CD4-positive, alpha-beta T cell treated with Interferon gamma for 1 hour (primary cell): ENCODE data around the gene COA1.
A peak's percentile ranks its signal among the peaks of the same experiment; 100 is the strongest.
"Not testable (repeated sequence)": the region's sequence is repeated elsewhere in the genome, so short reads cannot be mapped to it uniquely, and the experiment has no call there.

ENCODE experiments used
- DNase-seq: peaks from one replicate; pipeline ENCODE4 v3.0.0-alpha.2; 2020

The COA1 gene, protein sequence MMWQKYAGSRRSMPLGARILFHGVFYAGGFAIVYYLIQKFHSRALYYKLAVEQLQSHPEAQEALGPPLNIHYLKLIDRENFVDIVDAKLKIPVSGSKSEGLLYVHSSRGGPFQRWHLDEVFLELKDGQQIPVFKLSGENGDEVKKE

DNA sequence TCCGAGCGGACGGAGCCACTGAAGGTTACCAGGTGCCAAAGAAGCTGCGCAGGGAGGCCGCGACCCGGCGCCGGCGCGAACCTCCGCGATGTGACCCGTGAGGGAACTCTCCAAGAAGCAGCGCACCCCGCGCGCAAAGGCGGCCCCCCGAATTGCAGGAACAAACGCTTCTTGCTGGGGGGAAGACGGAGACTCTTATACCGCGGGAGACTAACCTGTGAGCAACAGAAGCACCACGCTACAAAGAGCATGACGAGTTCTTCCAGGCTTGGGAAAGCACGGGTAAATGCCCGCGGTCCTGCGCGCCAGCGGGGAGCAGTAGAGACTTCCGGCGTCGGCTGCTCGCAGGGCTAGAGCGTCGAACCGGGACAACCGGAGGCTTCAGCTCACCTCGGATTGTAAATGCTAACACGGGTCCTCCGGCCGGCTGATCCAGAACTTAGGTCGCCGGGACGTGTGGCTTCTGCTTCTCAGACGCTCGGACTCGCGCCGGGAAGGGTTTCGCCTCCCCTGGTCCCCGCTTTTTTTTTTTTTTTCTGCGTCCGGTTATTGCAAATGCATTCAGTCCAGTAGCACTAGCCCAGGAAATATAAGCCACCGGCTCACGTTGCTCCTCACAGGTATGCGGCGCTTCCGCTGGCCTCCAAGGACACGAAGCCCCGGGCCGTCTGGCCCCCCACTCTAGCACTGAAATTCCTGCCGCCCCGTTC lies at the start of gene COA1:
COA1 (minus strand) TSS at position 310 of the 710 bp plus-strand sequence. CDS start 80,909 bp downstream, outside the sequence.
- DNase-seq: peak; percentile 82

DNA sequence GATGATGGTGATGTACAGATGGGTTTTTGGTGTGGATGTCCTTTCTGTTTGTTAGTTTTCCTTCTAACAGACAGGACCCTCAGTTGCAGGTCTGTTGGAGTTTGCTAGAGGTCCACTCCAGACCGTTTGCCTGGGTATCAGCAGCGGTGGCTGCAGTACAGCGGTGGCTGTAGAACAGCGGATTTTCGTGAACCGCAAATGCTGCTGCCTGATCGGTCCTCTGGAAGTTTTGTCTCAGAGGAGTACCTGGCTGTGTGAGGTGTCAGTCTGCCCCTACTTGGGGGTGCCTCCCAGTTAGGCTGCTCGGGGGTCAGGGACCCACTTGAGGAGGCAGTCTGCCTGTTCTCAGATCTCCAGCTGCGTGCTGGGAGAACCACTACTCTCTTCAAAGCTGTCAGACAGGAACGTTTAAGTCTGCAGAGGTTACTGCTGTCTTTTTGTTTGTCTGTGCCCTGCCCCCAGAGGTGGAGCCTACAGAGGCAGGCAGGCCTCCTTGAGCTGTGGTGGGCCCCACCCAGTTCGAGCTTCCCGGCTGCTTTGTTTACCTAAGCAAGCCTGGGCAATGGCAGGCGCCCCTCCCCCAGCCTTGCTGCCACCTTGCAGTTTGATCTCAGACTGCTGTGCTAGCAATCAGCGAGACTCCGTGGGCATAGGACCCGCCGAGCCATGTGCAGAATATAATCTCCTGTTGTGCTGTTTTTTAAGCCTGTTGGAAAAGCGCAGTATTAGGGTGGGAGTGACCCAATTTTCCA lies 49.1 kb upstream of the COA1 start:
- not testable (repeated sequence) for DNase-seq

DNA sequence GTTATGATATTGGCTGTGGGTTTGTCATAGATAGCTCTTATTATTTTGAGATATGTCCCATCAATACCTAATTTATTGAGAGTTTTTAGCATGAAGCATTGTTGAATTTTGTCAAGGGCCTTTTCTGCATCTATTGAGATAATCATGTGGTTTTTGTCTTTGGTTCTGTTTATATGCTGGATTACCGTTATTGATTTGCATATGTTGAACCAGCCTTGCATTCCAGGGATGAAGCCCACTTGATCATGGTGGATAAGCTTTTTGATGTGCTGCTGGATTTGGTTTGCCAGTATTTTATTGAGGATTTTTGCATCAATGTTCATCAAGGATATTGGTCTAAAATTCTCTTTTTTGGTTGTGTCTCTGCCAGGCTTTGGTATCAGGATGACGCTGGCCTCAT lies 45.9 kb upstream of the COA1 start:
- not testable (repeated sequence) for DNase-seq

DNA sequence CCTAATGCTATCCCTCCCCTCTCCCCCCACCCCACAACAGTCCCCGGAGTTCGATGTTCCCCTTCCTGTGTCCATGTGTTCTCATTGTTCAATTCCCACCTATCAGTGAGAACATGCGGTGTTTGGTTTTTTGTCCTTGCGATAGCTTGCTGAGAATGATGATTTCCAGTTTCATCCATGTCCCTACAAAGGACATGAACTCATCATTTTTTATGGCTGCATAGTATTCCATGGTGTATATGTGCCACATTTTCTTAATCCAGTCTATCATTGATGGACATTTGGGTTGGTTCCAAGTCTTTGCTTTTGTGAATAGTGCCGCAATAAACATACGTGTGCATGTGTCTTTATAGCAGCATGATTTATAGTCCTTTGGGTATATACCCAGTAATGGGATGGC lies 43.9 kb upstream of the COA1 start:
- DNase-seq: not testable (repeated sequence)

DNA sequence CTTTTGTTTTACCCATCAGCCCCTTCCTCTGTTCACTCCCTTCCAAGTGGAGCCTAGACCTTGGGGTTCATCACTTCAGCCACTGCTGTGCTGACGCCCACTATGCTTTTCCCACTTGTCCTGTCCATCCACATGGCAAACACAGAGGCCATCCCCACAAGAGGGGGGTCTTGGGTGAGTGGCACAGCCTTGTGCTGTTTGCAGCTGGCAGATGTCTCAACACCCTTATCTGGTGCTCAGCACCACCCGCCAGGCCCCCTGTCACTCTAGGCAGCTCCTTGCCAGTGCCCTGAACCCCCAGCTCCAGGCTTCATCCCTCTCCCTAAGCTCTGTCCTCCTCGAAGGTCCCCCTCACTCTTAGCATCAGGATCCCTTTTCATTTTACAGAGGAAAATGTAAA lies 42.2 kb upstream of the COA1 start:
- DNase-seq: no peak

DNA sequence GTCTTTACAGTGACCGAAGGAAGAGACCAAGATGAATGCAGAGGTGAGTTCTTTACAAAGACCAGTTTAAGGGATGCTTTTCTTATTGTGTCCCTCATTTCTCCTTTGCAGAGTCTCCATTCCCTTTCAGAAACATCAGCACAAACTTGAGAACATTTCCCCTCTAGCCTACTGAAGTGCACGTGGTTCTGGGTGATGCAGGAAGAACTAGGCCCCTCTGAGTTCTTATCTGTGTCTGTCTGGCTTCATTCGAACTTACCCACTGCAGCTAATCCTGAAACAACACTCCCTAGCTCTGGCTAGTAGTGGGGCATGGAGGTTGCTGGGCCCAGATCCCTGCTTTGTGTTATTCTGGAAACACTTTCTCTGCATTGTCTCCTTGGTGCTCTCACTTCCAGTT lies 41.8 kb upstream of the COA1 start:
- DNase-seq: no peak

DNA sequence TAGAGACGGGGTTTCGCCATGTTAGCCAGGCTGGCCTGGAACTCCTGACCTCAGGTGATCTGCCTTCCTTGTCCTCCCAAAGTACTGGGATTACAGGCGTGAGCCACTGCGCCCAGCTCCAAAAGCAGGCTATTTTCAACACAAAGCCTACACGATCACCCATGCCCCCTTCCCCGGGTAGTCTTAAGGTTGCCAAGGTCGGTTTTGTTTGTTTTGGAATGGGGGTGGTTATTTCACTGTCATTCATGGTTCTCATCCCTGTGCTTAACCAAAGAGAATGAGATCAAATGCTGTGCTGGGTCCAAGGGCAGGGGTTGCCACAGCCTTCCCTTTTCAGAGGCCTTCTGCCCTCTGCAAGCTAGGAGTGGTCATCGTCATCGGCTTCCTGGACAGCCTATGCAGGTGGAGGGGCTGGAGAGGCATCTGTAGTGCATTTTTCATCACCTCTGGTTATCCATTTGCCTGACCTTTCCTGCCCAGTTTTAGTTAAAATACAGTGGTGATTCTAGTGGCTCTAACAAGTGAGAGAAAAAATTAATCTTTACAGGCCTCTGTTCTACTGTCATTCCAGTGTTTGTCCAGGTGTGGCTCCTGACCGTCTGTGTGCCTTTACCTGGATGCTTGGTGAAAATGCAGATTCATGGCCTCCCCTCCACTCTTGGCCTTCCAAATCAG lies 40.6 kb upstream of the COA1 start:
- DNase-seq: no peak

DNA sequence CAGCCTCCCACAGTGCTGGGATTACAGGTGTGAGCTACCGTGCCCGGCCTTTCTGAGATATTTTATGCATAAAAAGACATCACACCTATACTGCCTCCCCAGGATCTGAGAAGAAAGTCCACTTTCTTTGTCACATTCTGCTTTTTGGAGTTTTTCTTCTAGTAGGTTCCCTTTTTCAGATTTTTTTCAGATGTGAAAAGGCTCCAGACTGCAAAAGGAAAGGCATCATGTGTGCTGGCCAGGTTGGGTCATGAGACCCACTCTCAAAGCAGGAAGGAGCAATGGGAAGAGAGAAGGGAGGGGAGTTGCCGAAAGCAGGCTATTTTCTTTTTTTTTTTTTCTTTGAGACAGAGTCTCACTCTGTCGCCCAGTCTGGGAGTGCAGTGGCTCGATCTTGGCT lies 40.0 kb upstream of the COA1 start:
- no peak for DNase-seq

DNA sequence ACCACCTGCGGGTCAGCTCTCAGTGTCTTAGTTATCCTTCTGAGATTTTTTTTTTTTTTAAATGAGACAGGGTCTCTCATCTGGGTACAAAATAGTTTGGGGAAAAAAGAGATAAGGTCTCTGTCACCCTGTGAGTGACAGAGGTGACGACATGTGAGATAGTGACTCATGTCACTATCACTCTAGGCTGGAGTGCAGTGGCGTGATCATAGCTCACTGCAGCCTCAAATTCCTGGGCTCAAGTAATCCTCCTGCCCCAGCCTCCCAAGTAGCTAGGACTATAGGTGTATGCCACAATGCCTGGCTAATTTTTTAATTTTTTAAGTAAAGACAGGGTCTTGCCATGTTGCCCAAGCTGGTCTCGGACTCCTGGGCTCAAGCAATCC lies 39.6 kb upstream of the COA1 start:
- no peak for DNase-seq

DNA sequence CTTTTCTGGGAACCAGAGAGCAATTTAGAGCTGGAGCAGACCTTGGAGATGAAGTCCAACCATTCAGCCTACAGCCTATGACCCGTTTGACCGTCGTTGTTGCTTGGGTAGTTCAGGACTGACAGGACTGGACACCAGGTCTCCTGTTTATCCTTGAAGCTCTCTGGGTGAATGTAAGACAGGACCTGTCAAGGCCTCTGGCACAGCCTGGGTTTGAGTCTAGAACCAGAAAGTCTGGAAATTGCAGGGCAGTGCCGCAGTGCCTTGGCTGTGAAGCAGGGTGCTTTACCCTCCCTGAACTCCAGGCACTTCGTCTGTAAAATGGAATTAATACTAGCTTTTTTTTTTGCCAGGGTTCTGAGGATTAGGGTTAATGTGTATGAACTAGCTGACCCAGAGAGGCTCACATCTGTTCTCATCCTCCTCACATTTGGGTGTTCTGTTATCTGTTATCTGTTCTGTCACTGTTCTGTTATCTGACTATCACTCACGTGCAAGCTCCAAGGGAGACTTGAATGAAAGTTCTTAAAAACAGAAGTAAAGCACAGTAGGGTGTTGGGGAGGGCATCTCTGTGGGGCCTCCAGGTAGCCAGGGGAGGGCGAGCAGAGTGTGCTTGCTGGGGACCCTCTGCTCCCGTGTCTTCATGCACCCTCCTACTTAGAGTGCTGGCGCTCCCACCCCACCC lies 39.0 kb upstream of the COA1 start:
- no peak for DNase-seq

DNA sequence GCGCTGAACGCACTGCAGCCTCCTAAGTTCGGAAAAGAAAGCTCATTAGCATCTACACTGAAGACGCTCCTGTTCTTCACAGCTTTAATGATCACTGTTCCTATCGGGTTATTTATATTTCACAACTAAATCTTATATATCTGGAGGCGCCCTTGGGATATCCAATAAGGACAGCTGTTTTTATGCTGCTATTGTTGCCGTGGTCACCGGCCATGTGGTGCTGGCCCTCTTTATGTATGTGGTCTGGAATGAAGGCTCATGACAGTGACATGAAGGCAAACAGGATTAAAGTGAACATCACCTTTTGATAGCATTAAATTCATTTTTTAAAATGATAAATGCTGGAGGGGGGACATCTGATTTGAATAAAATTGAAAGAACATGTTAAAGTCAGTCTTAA lies 38.0 kb upstream of the COA1 start:
- DNase-seq: no peak

DNA sequence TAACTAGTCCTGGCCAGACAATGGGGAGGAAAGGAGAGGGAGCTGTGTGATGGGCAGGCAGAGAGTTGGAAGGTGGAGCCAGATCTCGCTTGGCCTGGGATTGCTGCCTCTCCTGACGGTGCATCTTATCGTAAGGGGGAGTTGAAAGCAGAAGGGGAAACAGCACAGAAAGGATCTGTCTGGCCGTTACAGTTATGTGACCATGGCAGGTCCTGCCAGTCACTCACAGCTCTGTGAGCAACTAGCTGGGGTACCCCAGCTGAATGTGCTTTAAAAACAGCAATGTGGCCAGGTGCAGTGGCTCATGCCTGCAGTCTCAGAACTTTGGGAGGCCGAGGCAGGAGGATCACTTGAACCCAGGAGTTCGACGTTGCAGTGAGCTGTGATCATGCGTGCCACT lies 37.2 kb upstream of the COA1 start:
- no peak for DNase-seq

DNA sequence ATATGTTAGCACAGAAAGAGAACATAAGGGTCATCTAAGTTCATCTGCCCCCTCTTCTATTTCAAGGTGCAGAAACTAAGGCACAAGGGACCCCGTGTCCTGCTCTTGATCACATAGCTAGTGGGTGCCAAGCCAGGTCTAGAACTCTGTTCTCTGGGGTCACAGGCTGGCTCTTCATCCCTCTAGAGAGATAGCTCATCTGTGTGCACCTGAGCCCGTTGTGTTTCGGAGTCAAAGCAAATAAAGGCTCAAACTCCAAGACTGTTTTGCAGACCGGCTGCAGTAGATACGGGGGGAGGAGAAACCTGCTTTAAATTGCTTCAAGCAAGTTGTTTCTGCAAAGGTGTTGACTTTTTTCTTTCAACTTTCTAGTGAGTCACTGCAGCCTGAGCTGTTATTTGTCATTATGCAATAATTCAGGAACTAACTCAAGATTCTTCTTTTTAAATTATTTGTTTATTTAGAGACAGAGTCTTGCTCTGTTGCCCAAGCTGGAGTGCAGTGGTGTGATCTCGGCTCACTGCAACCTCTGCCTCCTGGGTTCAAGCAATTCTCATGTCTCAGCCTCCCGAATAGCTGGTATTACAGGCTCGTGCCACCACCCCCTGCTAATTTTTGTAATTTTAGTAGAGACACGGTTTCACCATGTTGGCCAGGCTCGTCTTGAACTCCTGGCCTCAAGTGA lies 35.6 kb upstream of the COA1 start:
- DNase-seq: no peak

DNA sequence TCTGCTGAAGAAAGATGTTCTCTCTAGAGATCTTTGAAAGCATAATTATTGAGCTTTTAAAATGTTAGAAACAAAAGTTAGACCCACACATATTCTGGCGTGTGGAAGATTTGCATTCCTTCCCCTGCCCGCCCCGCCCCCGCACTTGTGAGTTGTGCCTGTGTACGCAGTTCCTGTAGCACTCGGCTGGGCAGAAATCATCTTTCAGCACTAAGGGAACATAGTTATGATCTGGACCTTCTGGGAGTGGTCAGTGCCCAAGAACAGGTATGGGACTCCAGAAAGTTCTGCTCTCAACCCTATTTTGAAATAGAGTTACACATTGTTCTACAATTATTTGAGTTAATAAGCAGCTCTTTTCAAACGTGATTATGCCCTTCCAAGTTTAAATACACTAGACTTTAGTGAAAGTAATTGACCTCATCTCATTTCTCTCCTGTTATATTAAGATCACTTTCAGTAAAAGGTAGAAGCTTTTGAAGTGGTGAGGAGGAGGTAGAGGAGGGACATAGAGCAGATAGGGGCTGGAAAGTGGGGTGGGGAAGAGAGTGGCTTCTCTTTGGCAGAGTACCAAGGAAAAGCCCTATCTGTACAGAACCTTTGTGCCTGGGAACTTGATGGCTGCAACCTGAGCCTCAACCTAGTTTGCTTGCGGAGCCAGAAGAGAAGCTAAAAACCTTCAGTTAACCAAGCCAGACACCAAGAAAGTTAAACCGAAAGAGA lies 34.9 kb upstream of the COA1 start:
- peak; percentile 36 for DNase-seq

DNA sequence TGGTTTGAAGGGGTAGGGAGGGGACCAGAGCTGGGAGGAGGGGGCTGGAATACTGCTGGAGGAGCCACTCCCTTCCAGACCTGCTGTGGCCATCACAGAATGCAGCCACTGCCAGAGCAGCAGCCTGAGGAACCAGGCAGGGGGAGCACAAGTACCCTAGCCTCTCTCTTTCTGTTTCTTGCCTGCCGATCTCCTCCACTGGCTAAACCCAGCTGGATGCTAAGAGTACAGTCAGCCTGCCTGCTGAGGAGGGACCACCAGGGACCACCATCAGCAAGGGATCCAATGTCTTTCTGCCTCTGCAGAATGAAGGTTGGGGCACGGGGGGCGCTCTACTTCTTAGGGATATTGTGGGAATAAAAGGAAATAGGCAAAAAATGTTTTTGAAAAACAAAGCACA lies 33.9 kb upstream of the COA1 start:
- no peak for DNase-seq

DNA sequence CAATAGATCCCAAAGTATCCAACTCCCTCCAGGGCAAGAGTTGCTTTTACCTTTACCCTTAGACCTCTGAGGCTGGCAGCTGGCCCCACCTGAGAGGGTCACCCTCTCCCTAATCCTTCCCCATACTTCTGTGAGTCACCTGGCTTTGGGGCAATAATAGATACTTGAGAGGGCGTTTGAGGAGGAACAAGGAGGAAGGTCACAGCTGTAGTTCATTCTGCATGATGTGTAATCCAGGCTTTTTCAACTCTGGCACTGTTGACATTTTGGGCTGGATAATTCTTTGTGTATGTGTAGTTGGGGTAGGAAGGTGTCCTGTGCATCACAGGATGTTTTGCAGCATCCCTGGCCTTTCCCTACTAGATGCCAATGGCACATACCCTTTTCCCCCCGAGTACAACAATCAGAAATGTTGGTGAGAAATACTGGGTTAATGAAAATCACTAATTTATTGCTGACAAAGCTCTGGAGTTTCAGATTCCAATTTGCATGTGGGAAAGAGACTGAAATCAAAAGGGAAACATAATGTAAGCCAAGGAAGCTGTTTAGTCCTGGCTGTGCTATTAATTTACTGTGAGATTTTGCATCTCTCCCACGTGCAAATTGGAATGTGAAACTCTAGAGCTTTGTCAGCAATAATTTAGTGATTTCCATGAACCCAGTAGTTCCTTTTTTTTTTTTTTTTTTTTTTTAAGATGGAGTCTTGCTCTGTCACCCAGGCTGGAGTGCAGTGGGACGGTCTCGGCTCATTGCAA lies 32.8 kb upstream of the COA1 start:
- no peak for DNase-seq

DNA sequence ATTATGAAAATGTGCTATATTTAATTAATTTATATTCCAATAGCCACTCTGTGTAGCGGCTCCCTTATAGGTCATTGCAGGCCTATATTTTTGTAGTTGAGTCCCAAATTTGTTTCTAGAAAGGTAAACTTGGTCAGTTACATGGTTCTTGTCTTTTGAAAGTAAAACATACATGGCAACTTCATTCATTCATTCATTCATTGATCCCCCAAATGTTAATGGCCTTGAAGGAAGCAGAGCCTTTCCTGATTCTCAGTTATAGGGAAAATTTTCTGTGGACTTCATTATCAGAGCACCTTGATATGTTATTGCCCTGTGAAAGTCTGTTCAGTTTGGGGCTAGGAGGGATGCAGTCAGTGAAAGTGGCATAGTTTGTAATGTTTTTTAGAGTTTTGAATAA lies 32.1 kb upstream of the COA1 start:
- DNase-seq: no peak

DNA sequence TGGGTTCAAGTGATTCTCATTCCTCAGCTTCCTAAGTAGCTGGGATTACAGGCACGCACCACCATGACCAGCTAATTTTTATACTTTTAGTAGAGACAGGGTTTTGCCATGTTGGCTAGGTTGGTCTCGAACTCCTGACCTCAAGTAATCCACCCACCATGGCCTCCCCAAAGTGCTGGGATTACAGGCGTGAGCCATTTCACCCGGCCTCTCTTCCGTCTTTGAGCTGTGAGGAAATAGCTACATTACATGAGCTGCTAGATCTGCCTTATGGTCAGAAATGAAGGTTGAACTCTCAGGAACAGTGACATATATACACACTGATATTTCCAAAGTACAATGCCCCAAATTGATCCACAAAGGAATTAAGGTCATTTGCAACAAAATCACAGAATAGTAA lies 31.5 kb upstream of the COA1 start:
- DNase-seq: no peak

DNA sequence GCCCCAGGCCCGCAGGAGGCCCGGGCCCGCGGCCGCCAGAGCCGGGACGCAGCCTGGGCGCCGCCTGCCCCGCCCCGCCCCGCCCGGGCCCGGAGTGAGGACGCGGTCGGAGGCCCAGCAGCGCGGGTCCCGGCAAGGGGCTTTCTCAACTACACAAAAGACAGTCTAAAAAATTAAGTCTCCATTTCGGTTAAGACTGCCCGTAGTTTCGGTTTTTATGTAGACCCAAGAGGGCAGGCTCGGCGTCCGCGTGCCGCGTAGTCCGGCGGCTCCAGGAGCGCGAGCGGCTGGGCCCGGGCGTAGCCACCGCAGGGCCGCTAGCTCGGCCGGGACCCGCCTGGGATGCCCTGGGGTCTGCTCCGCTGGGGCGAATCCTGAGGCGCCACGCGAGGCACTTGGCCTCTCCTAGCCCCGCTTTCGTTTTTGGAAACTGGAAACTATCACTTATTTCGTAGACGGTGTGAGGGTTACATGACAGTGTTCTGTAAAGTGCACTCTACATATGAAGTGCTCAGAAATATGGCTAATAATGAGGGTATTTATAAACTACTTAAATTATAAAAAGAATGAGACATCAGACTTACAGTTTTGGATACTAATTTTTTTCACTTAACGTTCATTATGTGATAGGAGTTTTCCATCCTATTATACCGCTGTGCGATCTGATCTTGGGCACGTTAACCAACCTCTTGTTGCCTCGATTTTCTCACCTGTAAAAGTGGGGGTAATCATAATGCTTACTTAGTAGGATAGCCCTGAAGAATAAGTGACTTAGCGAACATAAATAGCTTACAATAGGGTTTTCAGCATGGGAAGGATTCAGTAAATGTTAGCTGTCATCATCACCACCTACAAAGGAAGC lies 29.7 kb upstream of the COA1 start:
- peak; percentile 28 for DNase-seq
